Nephron (organoid): ENCODE measurements around the gene NDUFS6.

Experiments used
- H3K27ac Mint-ChIP-seq, 3 experiments: 2 replicates each; pipeline ENCODE4 v1.8.0; 2020; ENCODE audit warnings: mixed read lengths in 3 of 3, mild to moderate bottlenecking in 2 of 3, moderate library complexity in 1 of 3
- H3K27me3 Mint-ChIP-seq: 2 replicates; pipeline ENCODE4 v1.8.0; 2021; ENCODE audit warnings: low read depth, mild to moderate bottlenecking, moderate library complexity, mixed read lengths
- H3K36me3 Mint-ChIP-seq: 2 replicates; pipeline ENCODE4 v1.8.0; 2020; ENCODE audit warnings: low read depth, mixed read lengths
- H3K4me1 Mint-ChIP-seq: 2 replicates; pipeline ENCODE4 v1.8.0; 2020; ENCODE audit warnings: mixed read lengths
- H3K4me3 Mint-ChIP-seq, 3 experiments: 2 replicates each; pipeline ENCODE4 v1.8.0; 2020; ENCODE audit warnings: mild to moderate bottlenecking in 3 of 3, mixed read lengths in 3 of 3, moderate library complexity in 2 of 3
- H3K9me3 Mint-ChIP-seq: 2 replicates; pipeline ENCODE4 v1.8.0; 2020; ENCODE audit warnings: mixed read lengths
- TF ChIP-seq, protein P1 (sequence below), 3 experiments: fragments of 200-600 bp; sonication (generic); IDR thresholded peaks; one replicate each; pipeline ENCODE4 v1.5.0; 2021; ENCODE audit warnings: antibody characterized with exemption in 3 of 3; ENCODE audit not compliant: unreplicated experiment in 3 of 3

NDUFS6 gene

DNA sequence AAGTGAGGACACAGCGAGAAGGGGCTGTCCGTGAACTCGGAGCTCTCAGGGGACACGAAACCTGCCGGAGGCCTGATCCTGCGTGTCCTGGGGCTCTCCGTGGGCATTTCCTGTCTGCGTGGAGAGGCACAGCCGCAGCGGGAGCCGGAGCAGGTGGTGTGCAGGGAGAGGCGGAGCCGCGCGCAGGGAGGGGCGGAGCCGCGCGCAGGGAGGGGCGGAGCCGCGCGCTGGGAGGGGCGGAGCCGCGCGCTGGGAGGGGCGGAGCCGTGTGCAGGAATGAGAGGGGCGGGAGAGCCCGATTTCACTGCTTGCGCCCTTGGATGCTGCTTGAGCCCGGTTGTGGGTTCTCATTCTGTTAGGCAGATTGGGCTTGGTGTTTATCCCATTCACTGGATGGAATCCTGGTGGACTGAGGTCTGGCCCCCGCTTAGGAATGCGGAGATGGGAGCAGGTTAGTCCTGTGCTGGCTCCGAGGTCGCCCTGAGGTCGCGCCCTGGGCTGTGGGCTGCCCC is 26.7 kb downstream of the NDUFS6 start:
- no peaks in the 10 kb centered on the region for H3K4me1 Mint-ChIP-seq
- H3K36me3 Mint-ChIP-seq = peaks cover 22% of the 10 kb centered on the region
- H3K27ac Mint-ChIP-seq = no peak overlapping the region
- H3K27me3 Mint-ChIP-seq = peaks cover 11% of the 10 kb centered on the region
- H3K4me3 Mint-ChIP-seq = no peak overlapping the region
- no peaks in the 10 kb centered on the region for H3K9me3 Mint-ChIP-seq
- TF ChIP-seq, protein P1, sequence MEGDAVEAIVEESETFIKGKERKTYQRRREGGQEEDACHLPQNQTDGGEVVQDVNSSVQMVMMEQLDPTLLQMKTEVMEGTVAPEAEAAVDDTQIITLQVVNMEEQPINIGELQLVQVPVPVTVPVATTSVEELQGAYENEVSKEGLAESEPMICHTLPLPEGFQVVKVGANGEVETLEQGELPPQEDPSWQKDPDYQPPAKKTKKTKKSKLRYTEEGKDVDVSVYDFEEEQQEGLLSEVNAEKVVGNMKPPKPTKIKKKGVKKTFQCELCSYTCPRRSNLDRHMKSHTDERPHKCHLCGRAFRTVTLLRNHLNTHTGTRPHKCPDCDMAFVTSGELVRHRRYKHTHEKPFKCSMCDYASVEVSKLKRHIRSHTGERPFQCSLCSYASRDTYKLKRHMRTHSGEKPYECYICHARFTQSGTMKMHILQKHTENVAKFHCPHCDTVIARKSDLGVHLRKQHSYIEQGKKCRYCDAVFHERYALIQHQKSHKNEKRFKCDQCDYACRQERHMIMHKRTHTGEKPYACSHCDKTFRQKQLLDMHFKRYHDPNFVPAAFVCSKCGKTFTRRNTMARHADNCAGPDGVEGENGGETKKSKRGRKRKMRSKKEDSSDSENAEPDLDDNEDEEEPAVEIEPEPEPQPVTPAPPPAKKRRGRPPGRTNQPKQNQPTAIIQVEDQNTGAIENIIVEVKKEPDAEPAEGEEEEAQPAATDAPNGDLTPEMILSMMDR (IDR thresholded peaks at IDR 0.05; ENCODE audit: unreplicated experiment in 3 of 3) = no peak

DNA sequence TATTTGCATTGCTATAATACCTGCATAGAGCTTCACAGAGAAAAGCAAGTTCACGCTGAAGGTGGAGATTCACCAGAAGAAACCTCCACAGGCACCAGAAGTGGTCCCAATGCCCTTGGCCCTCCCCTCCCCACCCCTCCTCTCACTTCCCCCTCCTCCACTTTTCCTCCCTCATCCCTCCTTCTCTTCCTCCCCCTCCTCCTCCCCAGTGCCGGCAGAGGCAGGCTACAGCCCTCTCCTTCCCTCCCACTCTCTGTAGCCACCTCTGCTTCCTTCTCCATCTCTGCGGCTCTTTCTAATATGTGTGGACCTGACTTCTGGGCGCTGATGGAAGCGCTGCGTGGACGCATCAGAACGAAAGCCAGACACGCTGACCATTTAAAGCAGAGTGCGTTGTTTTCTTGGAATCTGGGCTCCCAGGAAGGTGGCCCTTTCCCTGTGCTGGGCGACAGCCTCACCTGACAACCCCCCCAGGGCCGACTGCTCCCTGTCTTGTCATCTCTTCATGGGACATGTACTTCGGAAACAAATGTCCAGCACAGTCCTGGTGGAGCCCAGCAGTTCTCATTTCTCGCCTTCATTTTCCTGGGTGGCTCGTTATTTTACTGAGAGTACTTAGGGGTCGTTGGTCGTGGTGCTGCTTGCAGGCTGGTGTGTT is 29.5 kb downstream of the NDUFS6 start:
- Mint-ChIP-seq H3K27ac (no peak overlapping the region), H3K4me3 (no peak overlapping the region), H3K36me3 (peaks cover 21% of the 10 kb centered on the region), H3K9me3 (no peaks in the 10 kb centered on the region), H3K27me3 (peaks cover 35% of the 10 kb centered on the region), H3K4me1 (peaks cover 16% of the 10 kb centered on the region)
- TF ChIP-seq, protein P1 (IDR thresholded peaks at IDR 0.05; ENCODE audit: unreplicated experiment in 3 of 3) = no peak

DNA sequence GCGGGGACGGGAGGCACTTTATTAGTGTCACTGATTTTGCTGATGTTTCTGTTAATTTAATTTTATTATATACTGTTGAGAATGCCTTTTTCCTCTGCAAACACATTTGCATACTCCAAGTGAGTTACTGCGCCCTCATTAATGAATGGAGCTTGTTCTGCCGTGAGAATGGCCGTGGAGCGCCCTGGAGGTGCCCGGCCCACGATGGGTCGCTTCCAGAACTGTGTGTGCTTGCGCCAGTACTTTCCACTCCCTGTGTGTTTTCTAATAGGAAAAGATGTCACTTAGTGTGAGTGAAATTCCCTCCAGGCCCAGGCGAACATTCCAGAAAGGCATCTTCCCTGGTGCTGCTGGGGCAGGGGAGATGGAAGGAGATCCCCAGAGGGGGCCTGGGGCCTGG is 30.1 kb downstream of the NDUFS6 start:
- Mint-ChIP-seq H3K4me3 (no peak overlapping the region), H3K27ac (no peak overlapping the region), H3K36me3 (peaks cover 16% of the 10 kb centered on the region), H3K9me3 (no peaks in the 10 kb centered on the region), H3K27me3 (peaks cover 38% of the 10 kb centered on the region), H3K4me1 (peaks cover 22% of the 10 kb centered on the region)
- TF ChIP-seq, protein P1 (IDR thresholded peaks at IDR 0.05; ENCODE audit: unreplicated experiment in 3 of 3) = no peak

DNA sequence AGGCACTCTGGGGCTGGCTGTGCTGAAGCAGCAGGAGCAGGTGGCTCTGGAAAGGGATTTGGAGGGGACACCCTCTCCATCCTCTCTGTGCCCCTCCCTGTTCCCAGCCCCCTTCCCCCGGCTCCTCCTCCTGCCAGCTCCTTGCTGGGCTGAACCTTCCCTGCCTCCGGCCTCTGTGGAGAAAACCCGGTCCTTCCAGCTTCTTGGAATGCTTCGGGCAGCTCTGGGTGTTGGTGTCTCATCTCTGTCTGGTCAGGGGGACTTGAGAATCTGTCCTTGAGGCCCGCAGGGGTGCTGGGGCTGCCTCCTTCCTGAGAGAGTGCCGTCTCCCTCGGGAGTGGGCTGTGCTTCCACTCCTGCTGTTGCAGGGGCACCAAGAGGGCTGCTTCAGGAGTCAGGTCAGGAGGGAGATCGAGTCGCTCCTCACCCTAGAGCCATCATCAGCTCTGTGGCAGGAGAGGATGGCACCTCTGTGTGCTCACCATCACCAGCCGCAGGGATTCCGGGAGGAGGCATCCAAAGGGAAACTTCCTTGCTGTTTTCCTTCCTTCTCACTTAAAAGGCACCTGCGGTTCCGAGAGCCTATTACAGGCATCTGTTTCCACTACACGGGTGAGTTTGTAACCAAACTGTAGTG is 30.6 kb downstream of the NDUFS6 start:
- Mint-ChIP-seq H3K4me3 (no peak overlapping the region), H3K27me3 (peaks cover 43% of the 10 kb centered on the region), H3K9me3 (no peaks in the 10 kb centered on the region), H3K4me1 (peaks cover 23% of the 10 kb centered on the region), H3K36me3 (peaks cover 16% of the 10 kb centered on the region), H3K27ac (no peak overlapping the region)
- TF ChIP-seq, protein P1 (IDR thresholded peaks at IDR 0.05; ENCODE audit: unreplicated experiment in 3 of 3) = no peak

DNA sequence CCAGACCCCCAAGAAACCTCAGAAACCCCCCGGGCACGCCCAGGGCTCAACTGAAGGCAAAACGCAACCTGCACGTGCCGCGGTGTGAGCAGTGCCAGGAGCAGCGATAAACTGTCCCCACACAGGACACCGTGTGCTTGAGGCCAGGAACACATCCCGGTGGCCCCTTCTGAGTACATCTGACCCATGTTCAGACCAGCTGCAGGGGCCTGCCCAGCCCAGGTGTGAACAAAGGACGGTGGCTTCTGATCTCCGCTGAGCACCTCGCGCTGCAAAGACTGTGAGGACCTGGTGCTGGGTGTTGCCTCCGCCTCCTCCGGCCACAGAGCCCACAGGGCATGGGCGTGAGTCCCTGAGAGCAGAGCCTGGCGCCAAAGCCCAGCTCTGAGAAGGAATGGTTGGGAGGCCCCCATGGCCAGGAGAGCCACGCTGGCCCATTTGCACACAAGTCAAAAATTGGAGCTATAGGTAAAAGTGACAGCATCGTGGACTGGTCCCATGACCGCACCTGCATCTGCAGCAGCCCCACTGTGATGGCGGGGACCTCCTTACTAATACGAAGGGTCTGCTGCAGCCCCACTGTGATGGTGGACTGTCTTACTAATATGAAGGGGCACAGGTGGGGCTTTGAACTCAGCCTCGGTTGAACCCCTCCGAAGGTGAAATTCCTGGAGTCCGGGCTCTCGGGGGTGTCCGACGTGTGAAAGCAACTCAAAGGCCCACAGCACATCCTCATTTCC is 31.5 kb downstream of the NDUFS6 start:
- peaks cover 7% of the 10 kb centered on the region for H3K36me3 Mint-ChIP-seq
- no peak overlapping the region for H3K27ac Mint-ChIP-seq
- TF ChIP-seq, protein P1 (IDR thresholded peaks at IDR 0.05; ENCODE audit: unreplicated experiment in 3 of 3) = no peak
- H3K4me3 Mint-ChIP-seq = no peak overlapping the region
- no peaks in the 10 kb centered on the region for H3K9me3 Mint-ChIP-seq
- peaks cover 23% of the 10 kb centered on the region for H3K4me1 Mint-ChIP-seq
- peaks cover 50% of the 10 kb centered on the region for H3K27me3 Mint-ChIP-seq
